ENCODE results near the gene TMEM132E.

The TMEM132E gene

DNA sequence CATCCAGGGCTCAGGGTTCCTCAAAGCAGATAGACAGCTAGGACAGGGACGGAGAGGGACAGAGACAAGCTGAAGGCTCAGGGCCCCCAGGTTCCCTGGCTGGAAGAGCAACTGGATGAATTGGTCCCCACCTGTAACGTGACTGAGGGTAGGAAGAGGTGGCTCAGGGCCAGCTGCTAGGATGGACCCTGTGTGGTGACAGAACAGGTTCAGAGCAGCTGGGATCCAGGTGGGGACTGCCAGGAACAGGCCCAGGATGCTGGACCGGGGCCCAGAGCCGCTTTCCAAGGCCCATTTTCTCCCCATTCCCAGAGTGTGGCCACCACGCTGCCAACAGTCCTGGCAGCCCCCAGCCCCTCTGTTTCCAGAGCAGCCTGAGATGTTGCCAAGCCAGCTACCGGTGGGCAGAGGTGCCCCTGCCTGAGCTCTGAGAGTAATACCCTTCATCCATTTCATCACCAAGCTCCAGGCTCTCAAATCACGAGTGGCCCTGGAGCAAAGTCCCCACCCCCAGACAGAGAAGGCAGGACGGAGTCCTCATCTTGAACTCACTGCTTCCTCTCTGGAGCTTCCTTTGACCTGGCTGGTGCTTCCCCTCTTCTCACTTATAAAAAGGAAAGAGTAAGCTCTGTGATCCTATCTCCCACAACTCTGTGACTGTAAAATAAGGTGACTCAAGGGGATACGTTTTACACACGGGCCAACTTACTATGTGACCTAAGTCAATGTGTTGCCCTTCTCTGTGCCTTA is 79.6 kb downstream of the TMEM132E start:
- no peak for DNase-seq (ENCODE audit: low read depth)
- in situ Hi-C loops (cut with HindIII; ENCODE audit: low sequenced_read_pairs): no loop called here
- TF ChIP-seq, protein P1, sequence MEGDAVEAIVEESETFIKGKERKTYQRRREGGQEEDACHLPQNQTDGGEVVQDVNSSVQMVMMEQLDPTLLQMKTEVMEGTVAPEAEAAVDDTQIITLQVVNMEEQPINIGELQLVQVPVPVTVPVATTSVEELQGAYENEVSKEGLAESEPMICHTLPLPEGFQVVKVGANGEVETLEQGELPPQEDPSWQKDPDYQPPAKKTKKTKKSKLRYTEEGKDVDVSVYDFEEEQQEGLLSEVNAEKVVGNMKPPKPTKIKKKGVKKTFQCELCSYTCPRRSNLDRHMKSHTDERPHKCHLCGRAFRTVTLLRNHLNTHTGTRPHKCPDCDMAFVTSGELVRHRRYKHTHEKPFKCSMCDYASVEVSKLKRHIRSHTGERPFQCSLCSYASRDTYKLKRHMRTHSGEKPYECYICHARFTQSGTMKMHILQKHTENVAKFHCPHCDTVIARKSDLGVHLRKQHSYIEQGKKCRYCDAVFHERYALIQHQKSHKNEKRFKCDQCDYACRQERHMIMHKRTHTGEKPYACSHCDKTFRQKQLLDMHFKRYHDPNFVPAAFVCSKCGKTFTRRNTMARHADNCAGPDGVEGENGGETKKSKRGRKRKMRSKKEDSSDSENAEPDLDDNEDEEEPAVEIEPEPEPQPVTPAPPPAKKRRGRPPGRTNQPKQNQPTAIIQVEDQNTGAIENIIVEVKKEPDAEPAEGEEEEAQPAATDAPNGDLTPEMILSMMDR (IDR thresholded peaks at IDR 0.05; ENCODE audit: low read depth, low read length, missing control alignments): no peak
- H3K4me3 ChIP-seq (ENCODE audit: low read depth, low read length): no peak overlapping the region

DNA sequence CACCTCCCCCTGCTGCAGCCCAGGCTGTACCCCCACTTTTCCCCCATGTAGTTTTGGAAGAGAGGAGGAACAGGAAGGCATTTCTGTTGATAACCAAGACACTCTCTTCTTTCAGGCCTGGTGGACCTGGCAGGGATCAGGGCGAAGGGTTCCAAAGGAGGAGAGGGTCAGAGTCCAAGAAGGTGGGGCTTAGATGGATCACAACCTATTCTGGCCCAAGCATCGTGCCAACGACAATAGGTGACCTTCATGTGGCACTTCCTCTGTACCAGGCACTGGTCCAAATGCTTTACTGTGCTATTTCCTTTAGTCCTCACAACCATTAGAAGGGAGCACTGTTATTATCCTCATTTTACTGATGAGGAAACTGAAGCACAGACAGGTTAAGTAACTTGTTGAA is 84.3 kb downstream of the TMEM132E start:
- no peak for DNase-seq (ENCODE audit: low read depth)
- in situ Hi-C loops (cut with HindIII; ENCODE audit: low sequenced_read_pairs): no loop called here
- TF ChIP-seq, protein P1 (IDR thresholded peaks at IDR 0.05; ENCODE audit: low read depth, low read length, missing control alignments): no peak
- no peak overlapping the region for H3K4me3 ChIP-seq (ENCODE audit: low read depth, low read length)

DNA sequence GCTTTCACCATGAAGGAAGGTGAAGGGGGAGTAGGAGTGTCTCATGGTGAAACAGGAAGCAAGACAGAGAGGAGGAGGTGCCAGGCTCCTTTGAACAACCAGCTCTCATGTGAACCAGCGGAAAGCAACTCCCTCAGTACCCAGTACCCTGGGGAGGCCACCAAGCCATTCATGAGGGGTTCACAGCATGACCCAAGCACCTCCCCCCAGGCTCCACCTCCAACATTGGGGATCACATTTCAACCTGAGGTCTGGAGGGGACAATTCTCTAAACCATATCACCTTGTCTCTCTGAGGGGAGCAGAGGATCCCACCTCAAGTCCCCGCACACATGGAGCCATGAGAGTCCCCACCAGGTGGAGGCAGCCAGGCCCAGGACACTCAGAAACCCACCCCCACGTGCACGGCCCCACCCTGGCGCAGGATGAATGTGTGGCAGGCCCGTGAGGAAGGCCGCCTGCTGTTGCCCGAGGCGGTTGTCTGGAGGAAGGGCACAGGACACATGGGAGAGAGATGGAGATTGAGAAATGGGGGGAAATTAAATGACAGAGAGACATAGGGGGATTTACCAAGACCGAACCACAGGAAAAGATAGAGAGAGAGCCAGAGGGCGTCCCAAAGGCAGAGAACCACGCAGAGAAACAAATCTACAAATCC is 85.9 kb downstream of the TMEM132E start:
- in situ Hi-C loops (cut with HindIII; ENCODE audit: low sequenced_read_pairs): no loop called here
- TF ChIP-seq, protein P1 (IDR thresholded peaks at IDR 0.05; ENCODE audit: low read depth, low read length, missing control alignments): no peak
- H3K4me3 ChIP-seq (ENCODE audit: low read depth, low read length): no peak overlapping the region
- DNase-seq (ENCODE audit: low read depth): no peak

DNA sequence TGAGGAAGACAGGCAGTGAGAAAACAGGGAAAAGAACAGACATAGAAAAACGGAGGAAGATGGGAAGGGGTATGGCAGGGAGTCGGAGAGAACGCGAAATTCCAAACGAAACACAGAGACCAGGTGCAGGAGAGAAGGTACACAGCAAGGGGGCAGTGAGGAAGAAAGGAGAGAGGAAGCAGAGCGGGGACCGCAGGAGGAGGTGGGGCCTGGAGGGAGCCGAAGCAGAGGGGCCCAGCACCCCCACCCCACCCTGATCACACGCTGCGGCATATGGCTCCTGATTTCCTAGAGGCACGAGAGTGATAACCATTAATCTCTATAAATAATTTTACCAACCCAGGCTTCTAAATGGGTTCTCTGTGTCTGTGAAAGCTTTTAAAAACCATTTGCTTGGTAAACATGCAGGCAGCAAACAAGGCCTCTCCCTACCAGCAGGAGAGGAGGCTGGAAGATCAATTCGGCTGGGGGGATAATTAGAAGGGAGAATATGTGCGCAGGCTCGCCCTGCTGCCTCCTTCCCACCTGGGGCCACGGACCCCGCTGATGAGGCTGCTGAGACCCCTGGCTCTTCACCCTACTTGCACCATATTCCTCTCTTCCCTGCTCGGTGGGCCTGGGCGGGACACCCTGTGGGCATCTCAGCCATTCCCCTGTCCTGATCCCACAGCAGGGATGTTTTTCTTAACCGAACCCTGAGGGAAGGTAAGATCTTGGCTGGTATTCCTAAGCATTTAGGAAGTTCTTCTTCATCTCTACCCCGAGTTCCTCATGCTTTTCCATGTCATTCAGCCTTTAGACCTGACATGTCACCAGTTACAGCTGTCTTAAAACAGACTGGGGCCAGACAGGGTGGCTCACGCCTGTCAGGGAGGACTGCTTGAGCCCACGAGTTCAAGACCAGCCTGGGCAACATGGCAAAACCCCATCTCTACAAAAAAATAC is 86.7 kb downstream of the TMEM132E start:
- H3K4me3 ChIP-seq (ENCODE audit: low read depth, low read length): no peak overlapping the region
- TF ChIP-seq, protein P1 (IDR thresholded peaks at IDR 0.05; ENCODE audit: low read depth, low read length, missing control alignments): no peak
- no peak for DNase-seq (ENCODE audit: low read depth)
- in situ Hi-C loops (cut with HindIII; ENCODE audit: low sequenced_read_pairs): no loop called here

DNA sequence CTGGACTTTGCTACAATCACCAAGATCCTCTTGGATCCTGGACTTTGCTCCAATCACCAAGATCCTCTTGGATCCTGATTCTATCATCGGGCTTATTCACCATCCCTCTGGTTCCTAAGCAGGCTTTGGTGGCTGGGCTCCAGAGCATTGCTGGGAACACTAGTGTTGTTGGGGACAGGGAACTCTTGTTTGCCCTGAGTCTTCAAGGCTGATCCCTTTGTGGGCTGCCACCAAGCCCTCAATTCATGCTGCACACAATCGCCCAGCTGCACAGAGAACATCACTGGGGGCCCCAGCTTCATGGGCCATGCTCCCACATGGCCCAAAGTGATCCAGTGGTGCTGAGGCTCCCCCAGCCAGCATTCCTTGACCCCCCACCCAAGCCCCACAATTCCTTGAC is 88.3 kb downstream of the TMEM132E start:
- H3K4me3 ChIP-seq (ENCODE audit: low read depth, low read length): no peak overlapping the region
- no peak for DNase-seq (ENCODE audit: low read depth)
- in situ Hi-C loops (cut with HindIII; ENCODE audit: low sequenced_read_pairs): no loop called here
- TF ChIP-seq, protein P1 (IDR thresholded peaks at IDR 0.05; ENCODE audit: low read depth, low read length, missing control alignments): no peak

DNA sequence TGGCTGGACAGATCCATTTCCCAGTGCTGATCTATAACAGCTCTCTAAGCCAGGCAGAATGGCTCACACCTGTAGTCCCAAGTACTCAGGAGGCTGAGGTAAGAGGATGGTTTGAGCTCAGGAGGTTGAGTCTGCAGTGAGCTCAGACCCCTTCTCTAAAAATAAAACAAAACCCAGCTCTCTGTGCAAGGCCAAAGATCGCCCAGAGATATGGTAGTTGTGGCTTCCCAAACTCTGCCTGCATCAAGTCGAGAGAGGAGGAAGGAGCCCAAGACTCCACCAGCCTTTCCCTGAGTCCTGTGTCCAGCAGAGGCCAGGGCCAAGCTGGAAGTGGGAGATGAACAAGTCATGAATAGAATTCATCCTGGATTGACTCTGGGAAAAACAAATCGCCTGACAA is 88.8 kb downstream of the TMEM132E start:
- no peak overlapping the region for H3K4me3 ChIP-seq (ENCODE audit: low read depth, low read length)
- TF ChIP-seq, protein P1 (IDR thresholded peaks at IDR 0.05; ENCODE audit: low read depth, low read length, missing control alignments): no peak
- no peak for DNase-seq (ENCODE audit: low read depth)
- in situ Hi-C loops (cut with HindIII; ENCODE audit: low sequenced_read_pairs): no loop called here
